Sciatic nerve (tissue), 2 donors: ENCODE measurements around the gene TGM6. TPM values are rescaled to one million over a fixed set of nuclear protein-coding genes. Genes with fewer than 3 reads are reported as not detected.

Source experiments
- ATAC-seq: fragments of 200-7000 bp; cut with Tn5 transposase; one replicate; pipeline ENCODE4 v1.9.1; 2020; ENCODE audit warnings: mild to moderate bottlenecking, moderate library complexity
- DNase-seq: peaks from one replicate; pipeline ENCODE4 v3.0.0-alpha.2; 2020; ENCODE audit warnings: low spot score
- intact Hi-C: fragments of 100-400 bp; cut with DNase I; formaldehyde crosslinking; loops from one replicate; pipeline ENCODE4 v1.14.2; 2022
- total RNA-seq: library from RNA; stranded (reverse); fragmentation: NEBNext Ultra II Directional; extraction: Animal tissue kit (Norgen Biotek cat#: 25700); gene quantifications from one replicate; pipeline ENCODE4 v1.2.1, GENCODE V29; 2021
- donor health status: DM: no; HTN: no; CAD: no.
- donor health status: DM: no; HTN: no; CAD: no.

Gene TGM6
- total RNA-seq, 1 donor from 2014 or later = not detected

- DNase-seq (no peak), ATAC-seq (no peak)
- intact Hi-C loops = no loop called here
Observed at GRCh38 chr20:2361035-2361593, 19.6 kb upstream of the TGM6 start.

GRCh38 chr20:2363187-2363586, 17.5 kb upstream of the TGM6 start:
- no peak for ATAC-seq
- DNase-seq = no peak
- intact Hi-C loops = no loop called here

DNA sequence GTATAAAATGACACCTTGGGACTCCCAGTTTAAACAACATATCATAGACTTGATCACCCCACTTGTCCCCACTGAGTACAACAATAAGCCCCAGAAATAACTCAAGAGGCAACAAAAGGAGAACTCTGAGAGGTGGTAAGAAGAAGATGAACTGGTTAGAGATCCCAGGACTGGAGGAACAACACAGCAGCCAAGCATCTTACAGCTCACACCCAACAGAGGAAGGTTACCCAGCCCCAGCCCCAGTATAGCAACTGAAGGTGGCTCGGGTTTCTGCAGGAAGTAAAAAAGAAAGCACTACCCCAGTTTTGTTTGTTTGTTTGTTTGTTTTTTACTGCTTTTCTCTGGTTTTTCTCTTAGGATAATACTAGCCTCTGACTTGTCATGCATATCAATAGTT, 17.1 kb upstream of the TGM6 start:
- intact Hi-C loops = no loop called here
- ATAC-seq = no peak
- DNase-seq = no peak

GRCh38 chr20:2364044-2364443, 16.7 kb upstream of the TGM6 start:
- ATAC-seq = no peak
- intact Hi-C loops = no loop called here

GRCh38 chr20:2365091-2365490, 15.6 kb upstream of the TGM6 start:
- ATAC-seq (no peak), DNase-seq (no peak)
- intact Hi-C loops = no loop called here

More at GRCh38 chr20:2364044-2364443, 16.7 kb upstream of the TGM6 start:
- DNase-seq = no peak

GRCh38 chr20:2365666-2366065, 15.0 kb upstream of the TGM6 start:
- ATAC-seq = no peak
- DNase-seq = no peak
- intact Hi-C loops = no loop called here

DNA sequence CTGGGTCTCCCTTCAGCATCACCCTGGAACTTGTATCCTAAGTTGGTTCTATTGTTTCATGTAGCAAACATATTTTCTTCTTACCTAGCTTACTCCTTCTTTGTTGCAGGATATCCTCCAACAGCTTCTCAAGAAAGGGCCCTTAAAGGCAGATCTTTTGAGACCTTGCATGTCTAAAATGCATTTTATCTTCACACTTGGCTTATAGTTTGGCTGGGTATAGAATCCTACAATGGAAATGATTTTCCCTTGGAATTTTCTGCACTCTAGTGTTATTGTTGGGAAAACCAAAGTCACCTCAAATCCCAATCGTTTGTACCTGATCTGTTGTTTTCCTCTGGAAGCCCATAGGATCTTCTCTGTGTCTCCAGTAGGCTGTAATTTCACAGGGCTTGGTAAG, 12.1 kb upstream of the TGM6 start:
- ATAC-seq (no peak), DNase-seq (no peak)
- intact Hi-C loops = no loop called here

GRCh38 chr20:2373098-2373497, 7.6 kb upstream of the TGM6 start:
- no peak for DNase-seq

DNA sequence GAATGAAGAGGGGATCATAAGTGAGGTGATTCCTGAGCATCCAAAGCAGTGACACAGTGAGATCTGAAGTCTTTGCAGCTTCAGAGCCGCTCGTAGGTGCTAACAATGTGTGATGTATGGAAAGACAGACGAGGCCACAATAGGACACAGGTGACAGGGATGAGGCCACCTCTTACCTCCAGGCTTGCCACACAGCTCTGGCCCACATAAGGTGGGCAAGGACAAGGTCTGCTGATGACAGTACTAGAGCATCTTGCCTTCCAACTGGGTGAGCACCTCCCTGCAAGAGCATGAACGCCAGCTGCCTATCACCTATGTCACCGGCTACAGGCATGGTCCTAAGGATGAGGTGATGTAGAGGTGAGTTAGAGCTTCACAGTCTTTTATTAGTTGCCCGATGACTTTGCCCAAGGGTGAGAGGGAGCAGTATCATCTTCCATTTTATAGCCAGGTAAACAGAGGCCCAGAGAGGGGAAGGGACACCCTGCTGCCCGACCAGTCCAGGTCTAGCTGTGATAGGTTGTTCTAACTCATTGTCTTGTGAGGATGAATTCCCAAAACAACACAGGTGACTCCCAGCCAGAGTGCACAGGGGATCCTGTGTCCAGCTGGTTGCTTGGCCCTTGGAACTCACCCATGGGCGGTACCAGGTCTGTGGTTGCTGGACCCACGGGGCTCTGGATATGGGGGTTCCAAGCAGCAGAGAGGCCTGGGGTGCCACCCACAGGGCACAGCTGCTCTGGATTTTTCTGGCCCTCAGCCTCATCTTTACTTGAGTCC, 6.2 kb upstream of the TGM6 start:
- DNase-seq (no peak), ATAC-seq (no peak)
- intact Hi-C loops = no loop called here

More at GRCh38 chr20:2373098-2373497, 7.6 kb upstream of the TGM6 start:
- intact Hi-C loops = no loop called here
- ATAC-seq = no peak

GRCh38 chr20:2378893-2379292, 1.8 kb upstream of the TGM6 start:
- ATAC-seq (no peak), DNase-seq (no peak)
- intact Hi-C loops = no loop called here

GRCh38 chr20:2379511-2380229, 1.0 kb upstream of the TGM6 start:
- DNase-seq = no peak
- no peak for ATAC-seq
- intact Hi-C loops = no loop called here

- intact Hi-C loops = no loop called here
- DNase-seq (no peak), ATAC-seq (no peak)
Observed at GRCh38 chr20:2381303-2381702, 602 bp downstream of the TGM6 start.

- ATAC-seq = no peak
- intact Hi-C loops = no loop called here
- DNase-seq = no peak
Observed at GRCh38 chr20:2382833-2383232, 2.1 kb downstream of the TGM6 start.

- intact Hi-C loops = no loop called here
- ATAC-seq = no peak
- no peak for DNase-seq
Observed at GRCh38 chr20:2385026-2385425, 4.3 kb downstream of the TGM6 start.

GRCh38 chr20:2385496-2385895, 4.8 kb downstream of the TGM6 start:
- no peak for DNase-seq
- no peak for ATAC-seq
- intact Hi-C loops = no loop called here

DNA sequence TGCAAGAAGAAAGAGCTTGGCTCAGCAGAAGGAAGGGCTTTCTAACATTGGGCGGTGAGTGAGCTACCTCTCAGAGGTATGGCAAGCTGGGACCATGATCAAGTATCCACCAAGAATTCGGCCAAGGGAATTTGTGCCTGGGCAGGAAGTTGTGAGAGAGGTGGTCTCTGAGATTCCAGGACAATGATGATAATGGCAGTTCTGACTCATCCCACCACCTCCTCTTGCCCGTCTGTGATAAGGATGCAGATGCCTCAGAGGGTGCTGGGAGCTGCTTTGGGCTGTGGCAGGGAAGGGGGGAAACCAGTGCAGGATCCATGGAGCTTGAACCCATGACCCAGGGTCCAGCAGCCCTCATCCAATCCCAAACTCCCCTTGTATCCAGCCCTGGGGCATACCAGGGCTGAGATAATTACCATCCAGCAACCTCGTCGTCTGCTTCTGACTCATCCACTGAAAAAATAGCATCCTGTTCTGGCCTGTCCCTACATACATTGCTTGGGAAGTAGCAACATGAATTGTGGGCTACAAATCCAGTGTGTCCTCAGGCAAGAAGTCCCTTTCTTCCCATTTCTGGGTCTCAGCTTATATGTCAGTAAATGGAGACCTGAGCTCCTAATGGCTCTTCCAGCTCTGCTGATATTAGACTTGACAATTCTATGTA, 5.9 kb downstream of the TGM6 start:
- DNase-seq (no peak), ATAC-seq (no peak)
- intact Hi-C loops = no loop called here

GRCh38 chr20:2387180-2387577, 6.5 kb downstream of the TGM6 start:
- intact Hi-C loops = no loop called here
- ATAC-seq (no peak), DNase-seq (no peak)

GRCh38 chr20:2387580-2387979, 6.9 kb downstream of the TGM6 start:
- intact Hi-C loops = no loop called here
- no peak for ATAC-seq
- no peak for DNase-seq

DNA sequence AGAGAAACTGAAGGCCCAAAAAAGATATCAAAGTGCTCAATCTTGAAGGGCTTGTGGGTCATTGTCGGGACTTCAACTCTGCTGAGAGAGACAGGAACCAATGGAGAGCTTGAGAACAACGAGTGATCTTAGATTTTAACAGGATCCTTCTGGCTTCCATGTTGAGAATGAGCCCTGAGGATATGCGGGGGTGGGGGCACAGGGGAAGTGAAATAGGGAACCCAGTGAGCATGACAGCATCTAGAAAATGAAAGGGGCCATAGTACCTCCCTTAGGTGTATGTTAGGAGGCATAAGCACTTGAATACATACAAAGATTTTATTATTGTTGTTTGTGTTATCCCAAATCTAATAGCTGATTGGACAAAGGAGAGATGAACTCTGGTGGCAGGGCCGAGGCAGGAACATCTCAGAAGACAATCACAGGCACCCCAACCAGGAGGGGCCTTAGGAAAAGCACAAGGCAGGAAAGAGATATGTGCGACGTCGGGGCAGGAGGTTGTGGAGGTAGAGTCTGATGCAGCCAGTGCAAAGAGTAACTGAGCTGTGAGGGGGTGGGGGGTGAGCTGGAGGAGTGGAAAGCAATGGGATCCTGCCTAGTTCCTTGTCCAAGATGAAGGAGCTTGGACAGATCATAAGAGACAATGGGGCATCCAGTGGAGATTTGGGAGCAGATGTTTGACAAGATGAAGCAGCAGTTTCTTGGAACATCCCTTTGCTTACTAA, 10.4 kb downstream of the TGM6 start:
- no peak for ATAC-seq
- intact Hi-C loops = no loop called here
- DNase-seq = no peak
